Activated T-cell treated with anti-CD3 and anti-CD28 coated beads for 4 hours (primary cell): ENCODE results near the gene LRCH1.
"Not testable (repeated sequence)": the region's sequence is repeated elsewhere in the genome, so short reads cannot be mapped to it uniquely, and the experiment has no call there.

Experiments
- DNase-seq: peaks from one replicate; pipeline ENCODE4 v3.0.0-alpha.2; 2020

Gene LRCH1

DNA sequence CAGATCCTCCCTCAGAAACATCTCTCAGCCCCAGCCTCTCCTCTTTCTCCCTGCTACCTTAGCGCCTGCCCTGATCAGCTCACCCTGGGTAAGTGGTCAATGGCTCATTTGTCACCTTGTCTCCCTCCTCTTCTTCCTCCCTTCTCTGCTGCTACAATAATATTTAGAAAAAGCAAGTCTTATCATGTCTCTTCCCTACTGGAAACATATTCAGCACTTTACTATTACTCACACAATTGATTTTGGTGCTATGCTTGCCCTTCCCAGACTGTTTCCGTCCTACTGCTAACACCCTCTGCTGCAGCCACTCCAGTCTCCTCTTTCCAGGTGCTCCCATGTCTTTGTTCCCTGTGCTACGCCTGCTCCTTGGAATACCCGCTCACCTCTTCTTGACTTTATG is 208.2 kb downstream of the LRCH1 start:
- no peak for DNase-seq

DNA sequence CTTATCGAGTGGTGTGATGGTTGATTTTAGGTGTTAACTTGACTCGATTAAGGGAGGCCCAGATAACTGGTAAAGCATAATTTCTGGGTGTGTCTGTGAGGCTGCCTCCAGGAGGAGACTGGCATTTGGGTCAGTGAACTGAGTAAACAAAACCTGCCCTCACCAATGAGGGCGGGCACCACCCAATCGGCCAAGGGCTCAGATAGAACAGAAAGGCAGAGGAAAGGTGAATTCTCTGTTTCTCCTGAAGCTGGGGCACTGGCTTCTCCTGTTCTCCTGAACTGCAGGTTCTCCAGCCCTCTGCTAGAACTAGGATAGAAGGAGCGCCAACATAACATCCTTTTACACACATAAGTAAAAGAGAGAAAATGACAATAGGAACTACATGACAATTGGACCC is 208.9 kb downstream of the LRCH1 start:
- no peak for DNase-seq

DNA sequence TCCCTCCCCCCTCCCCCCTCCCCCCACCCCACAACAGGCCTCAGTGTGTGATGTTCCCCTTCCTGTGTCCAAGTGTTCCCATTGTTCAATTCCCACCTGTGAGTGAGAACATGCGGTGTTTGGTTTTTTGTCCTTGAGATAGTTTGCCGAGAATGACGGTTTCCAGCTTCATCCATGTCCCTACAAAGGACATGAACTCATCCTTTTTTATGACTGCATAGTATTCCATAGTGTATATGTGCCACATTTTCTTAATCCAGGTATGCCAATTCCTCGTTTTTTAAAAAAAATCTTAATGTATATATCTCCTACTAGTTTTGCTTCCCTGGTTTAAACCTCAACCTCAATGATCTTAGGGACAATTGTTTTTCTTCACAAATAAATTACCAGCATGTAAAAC is 217.0 kb downstream of the LRCH1 start:
- not testable (repeated sequence) for DNase-seq

DNA sequence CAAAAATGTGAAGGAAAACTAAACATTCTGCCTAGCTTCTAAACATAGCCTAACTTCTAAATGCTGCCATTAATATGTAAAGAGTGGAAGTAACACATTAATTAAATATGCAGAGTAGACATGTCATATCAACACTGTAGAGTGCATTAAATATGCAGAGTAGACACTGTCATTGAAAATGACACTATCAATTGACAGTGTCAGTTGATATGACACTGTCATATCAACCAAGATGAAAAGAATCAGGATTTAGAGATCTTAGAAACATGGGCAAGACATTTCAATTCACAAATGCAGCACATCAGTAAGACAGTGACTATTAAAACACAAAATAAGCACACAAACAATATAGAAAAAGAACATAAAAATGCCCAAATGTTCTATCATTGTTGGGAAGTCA is 218.7 kb downstream of the LRCH1 start:
- no peak for DNase-seq

DNA sequence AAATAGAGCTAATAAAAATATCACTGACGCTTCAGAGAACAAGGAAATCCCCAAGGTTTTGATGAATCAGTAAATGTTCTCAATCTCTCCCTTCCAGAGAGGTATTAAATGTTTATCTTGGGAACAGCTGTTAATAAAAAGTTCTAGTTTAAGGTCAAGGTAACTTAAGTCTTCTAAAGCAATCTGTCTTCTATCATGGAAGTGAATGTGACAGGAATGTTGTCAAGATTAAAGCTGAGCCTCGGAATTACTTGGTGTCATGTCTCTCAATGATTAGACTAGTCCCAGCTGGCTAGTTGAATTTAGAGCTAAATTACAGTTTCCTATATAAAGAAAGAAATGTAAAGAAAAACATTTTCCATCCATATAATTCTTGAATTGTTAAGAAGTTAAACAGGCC is 220.6 kb downstream of the LRCH1 start:
- no peak for DNase-seq

DNA sequence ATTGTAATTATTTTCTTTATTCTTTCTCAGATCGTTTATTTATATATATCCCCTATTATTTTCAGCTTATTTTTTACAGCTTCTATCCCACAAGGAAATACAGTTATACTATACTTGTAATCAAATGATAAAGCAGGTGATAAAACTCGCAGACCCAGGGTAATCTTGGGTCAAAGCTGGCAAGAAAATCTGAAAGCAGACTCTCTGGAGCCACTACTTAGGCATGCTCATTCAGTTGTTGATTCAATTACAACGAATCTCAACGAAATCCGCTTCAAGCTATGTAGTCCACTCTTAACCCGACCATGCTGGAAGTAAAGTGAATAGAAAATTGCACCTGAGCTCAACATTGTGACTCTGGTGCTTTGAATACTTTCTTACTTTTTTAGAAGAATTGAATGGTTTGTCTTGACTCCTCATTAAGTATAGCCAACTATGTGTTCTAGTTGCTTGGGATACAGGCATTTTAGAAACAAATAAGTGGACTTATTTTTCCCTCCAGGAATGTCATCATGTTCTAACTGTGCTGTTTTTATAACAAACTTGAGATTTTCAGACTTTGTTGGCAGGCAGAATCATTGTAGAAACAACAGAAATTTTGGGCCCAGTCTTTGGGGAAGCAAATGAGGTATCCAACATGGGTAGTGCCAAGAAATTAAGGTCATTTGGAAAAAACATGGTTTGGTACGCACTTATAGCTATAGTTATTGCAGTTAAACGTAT is 222.6 kb downstream of the LRCH1 start:
- no peak for DNase-seq

DNA sequence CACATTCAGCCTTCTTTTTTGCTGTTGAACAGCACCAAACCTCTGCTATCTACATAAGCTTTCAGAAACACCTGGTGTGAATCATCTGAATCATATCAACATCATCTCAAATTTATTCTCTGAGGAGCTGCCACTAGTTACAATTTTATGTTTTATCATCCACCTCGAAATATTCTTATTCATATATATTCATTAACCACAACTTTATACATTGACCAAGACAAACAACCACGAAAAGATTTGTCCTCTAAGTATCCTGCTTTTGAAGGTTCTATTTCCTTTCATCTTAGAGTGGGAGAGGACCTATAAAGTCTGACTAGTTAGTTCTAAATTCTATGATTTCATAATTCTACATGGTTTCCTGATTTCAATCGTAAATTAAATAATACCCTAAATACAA is 225.1 kb downstream of the LRCH1 start:
- DNase-seq: no peak

DNA sequence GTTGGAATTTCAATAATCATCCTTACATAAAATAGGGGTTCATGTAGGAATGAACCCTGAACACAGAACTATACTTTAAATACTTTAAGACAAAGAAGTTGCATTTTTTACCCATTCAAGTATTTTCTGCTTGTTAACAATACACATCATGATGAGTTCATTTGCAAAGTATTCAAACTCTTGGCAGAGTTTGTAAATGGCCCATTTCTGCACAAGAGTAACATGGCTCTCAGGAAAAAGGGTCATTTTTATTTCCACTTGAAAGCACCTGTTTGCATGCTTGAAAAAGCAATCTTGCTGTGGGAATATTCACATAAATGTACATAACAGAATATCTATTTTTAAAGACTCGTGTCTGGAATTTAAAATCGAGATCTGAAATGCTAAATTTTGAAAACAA is 225.9 kb downstream of the LRCH1 start:
- DNase-seq: no peak

DNA sequence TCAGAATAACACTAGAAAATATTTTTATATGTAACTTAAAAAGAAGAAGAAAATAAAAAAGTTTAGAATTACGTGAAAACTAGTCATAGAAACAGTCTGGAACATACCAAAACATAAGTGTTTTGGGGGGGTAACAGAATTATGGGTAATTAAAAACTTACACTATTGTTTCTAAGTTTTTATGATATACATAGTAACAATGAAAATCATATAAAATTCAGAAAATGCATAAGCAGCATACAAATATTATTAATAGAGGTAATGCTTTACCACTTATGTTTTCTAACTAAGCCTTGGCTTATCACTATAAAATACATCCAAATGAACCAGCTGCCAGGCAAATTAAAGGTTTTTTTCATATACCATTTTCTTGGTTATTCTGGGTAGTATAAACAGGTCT is 229.1 kb downstream of the LRCH1 start:
- DNase-seq: no peak

DNA sequence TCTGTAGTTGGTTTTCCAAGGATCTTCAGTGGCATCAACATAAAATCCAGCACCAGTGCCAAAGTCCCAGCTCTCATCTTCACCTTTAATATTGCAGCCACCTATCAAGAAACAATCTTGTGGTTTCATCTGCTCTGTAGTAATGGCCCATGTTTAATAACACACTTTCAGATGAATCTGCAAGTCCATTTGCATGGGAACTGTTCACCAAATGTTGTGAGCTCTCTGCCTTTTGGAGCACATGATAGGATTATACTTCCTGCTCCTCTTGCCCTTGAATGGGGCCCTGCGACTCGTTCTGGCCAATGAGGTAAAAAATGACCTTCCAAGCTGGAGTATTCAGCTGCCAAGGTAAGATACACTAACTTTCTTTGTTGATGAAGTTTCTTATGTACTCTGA is 229.7 kb downstream of the LRCH1 start:
- DNase-seq: no peak

DNA sequence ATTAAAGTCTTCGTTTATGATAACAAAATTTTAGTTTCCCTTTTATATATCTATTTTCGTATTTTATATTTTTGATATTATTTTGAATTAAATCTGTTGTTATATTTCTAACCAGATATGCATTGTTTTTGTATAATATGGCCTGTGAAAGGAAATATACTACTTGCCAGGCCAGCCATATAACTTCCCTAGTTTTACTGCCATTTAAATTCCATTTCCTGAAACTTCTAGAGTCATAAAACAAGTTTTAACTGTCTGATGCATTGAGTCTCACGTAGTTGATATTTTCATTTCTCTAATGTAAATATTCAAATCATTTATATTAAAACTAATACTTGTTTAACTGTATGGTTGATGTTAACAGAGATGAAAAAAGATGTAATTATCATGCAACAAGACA is 230.5 kb downstream of the LRCH1 start:
- DNase-seq: no peak

DNA sequence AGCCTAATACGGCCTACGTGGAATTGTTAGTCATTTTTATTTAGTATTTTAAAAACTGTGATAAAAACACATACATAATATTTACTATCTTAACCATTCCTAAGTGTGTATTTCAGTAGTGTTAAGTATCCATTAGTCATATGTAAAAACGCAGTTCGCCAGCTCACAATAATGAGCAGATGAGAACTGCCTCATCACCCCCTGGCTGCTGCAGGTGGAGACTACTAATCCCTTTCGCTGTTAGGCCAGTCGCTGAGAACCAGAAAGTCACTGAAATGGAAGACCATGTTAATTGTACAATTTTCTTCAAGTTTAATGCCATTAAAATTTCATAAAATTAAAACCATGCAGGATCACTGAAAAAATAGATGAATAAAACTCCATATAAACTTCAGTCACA is 242.4 kb downstream of the LRCH1 start:
- DNase-seq: no peak

DNA sequence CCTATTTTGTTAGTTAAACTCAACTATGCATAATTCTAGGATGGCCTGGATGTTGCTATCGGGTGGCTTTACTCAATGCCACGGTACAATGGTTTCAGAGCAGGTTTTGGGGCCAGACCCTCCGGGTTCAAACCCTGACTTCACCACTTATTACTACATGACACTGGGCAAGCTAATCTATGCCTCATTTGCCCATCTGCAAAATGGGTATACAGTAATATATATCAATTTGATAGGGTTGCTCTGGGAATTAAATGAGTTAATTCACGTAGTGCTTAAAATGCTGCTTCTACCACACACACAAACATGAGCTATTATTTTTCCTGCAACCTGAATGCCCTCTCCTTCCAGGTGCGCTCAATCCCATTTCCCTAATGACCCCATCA is 243.2 kb downstream of the LRCH1 start:
- DNase-seq: no peak

DNA sequence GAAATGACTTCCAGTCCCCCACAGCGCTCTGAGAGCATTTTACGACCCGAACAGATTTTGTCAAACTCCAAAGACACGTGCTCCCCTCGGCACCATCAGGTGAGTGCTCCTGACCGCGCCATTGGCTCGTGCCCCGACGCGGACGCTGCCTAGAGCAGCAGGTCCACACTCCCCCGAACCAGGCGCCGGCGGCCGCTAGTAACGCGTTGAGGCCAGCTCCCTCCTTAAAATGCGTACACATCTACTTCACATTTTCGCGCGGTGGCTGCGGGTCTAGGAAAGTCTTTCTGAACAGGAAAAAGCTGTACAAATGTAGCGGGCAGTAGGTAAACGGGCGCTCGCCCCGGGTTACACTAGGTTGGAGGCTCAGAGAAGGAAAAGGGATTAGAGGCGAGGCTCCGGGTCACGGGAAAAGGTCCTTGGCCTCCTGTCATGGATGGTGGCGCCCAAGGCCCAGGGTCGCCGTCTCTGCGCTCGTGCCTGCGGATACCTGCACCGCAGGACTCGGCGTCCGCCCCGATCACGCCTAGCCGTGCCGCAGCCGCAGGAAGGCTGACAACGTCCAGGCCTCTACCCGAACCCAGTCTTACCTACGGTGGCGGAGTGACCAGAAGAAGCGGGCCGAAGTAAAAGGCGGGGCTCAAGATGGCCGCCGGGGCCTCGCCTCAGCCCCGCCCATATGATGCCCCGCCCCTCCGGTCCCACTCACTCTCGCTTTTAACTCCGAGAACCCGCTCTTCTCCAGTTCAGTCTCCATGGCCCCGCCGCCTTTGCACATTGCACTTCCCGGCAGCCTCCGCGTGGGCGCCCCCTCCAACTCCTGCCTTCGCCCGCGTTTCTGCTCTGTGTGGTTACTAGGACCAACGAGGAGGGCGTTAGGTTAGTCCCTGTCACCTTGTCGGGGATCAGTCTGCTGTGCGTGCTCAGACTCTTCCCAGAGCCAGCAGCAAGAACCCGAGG is 243.8 kb downstream of the LRCH1 start, which contains the start of gene ESD:
Gene ESD, minus strand, starts transcription at position 647 of the 960 bp plus-strand sequence. CDS start 5,748 bp downstream, outside the sequence.
- DNase-seq: peak; percentile 93

DNA sequence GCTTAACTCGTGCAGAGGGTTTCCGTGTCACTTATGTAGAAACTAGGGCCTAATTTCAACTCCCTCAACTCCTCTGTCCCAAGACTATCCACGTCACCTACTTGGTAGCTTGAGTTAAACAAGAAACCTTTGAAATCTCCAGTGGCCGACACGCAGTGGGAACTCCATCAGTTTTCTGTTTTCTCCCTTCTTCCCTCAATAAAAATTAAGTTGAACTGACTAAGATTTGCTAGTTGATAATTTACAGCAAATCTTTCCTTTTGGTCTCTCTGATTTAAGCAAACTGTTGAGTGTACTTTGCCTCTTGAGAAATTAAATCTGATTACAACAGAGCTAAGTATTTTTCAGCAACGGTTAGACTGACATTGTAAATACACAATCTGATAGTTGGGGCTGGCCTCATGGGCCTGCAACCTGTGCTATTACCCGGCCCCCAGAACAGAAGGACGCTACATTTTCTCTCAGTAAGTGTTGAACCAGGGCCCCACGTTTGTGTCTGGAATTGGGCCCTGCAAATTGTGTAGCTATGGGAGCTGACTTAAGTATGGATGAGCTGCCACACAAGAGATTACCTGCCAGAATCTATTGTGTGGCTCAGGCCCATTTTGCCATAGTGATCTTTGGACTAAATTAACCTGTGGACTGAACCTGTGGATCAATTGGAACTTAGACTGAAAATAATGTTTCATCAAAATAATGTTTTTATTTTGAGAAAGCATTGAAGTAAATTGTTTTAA is 244.7 kb downstream of the LRCH1 start:
- DNase-seq: no peak

DNA sequence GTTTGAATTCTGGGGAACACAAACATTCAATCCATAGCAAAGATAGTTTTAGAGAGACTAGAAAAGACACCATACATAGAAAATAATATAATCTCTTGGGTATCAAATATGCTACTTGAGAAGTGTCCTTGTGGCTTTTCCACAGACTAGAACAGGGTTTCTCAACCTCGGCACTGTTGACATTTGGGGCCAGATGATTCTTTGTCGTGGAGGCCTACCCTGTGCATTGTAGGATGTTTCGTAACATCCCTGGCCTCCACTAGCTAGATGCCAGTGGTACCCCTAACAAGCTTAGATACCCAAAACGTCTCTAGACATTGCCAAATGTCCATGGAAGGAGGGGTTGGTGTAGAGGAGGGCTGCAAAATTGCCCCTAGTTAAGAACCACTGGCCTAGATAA is 246.2 kb downstream of the LRCH1 start:
- no peak for DNase-seq

DNA sequence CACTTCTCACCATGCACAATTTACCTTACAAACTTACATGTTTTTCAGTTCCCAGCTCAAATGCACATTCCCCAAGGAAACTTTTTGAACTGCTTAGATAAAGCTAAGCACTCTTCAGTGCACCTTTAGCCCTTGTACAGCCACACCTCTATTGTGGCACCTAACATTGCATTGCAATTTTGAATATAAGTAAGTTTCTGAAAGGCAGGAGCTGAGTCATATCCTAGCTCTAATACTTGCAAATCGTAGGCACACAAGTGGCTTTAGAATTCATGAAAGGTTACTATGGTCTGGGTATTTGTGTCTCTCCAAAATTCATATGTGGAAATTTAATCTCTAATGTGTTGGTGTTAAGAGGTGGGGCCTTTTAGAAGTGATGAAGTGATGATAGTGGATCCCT is 248.9 kb downstream of the LRCH1 start:
- no peak for DNase-seq
